Mucosa of rectum (tissue), 2 donors: ENCODE data around the gene CAPNS2.
"Not testable (repeated sequence)": the region's sequence is repeated elsewhere in the genome, so short reads cannot be mapped to it uniquely, and the experiment has no call there.

Experiments
- H3K27ac ChIP-seq, 2 donors: one replicate each; pipeline ENCODE4 v1.7.0; 2013; ENCODE audit warnings: inconsistent platforms in 2 of 2, low read depth in 2 of 2, low read length in 2 of 2
- H3K27me3 ChIP-seq, 2 donors: one replicate each; pipeline ENCODE4 v1.7.0; 2013; ENCODE audit warnings: low read length in 2 of 2; ENCODE audit not compliant: control insufficient read depth in 2 of 2, insufficient read depth in 2 of 2
- H3K36me3 ChIP-seq, 2 donors: one replicate each; pipeline ENCODE4 v1.7.0; 2013; ENCODE audit warnings: low read length in 2 of 2; ENCODE audit not compliant: control insufficient read depth in 2 of 2, insufficient read depth in 2 of 2
- H3K4me1 ChIP-seq, 2 donors: one replicate each; pipeline ENCODE4 v1.7.0; 2013; ENCODE audit warnings: low read length in 2 of 2, mild to moderate bottlenecking in 1 of 2; ENCODE audit not compliant: control insufficient read depth in 2 of 2, insufficient read depth in 2 of 2
- H3K4me3 ChIP-seq, 2 donors: one replicate each; pipeline ENCODE4 v1.7.0; 2013; ENCODE audit warnings: low read length in 2 of 2
- H3K9ac ChIP-seq, 2 donors: one replicate each; pipeline ENCODE4 v1.7.0; 2013; ENCODE audit warnings: low read length in 2 of 2, low read depth in 1 of 2, mild to moderate bottlenecking in 1 of 2
- H3K9me3 ChIP-seq, 2 donors: one replicate each; pipeline ENCODE4 v1.7.0; 2013; ENCODE audit warnings: low read length in 2 of 2; ENCODE audit not compliant: control insufficient read depth in 2 of 2
- donor health status: healthy.
- donor health status: Normal muscosa, but diverticular disease.

The CAPNS2 gene

GRCh38 chr16:55577887-55578286 is 11.4 kb downstream of the CAPNS2 start:
- H3K27me3 ChIP-seq, result no peaks in the 10 kb centered on the region
- H3K4me3 ChIP-seq, result no peak overlapping the region
- H3K4me1 ChIP-seq, result no peaks in the 10 kb centered on the region
- no peaks in the 10 kb centered on the region for H3K9me3 ChIP-seq
- H3K9ac ChIP-seq, result no peak overlapping the region
- peaks cover 6 to 10% of the 10 kb centered on the region in 2 donors for H3K36me3 ChIP-seq
- no peak overlapping the region for H3K27ac ChIP-seq

- Histone ChIP-seq H3K27ac (no peak overlapping the region), H3K4me3 (no peak overlapping the region), H3K9me3 (no peaks in the 10 kb centered on the region), H3K27me3 (no peaks in the 10 kb centered on the region), H3K4me1 (no peaks in the 10 kb centered on the region), H3K36me3 (no peaks in the 10 kb centered on the region), H3K9ac (no peak overlapping the region)
Measured at GRCh38 chr16:55585631-55586030, 19.1 kb downstream of the CAPNS2 start.

GRCh38 chr16:55588799-55589198 is 22.3 kb downstream of the CAPNS2 start:
- Histone ChIP-seq H3K36me3 (no peaks in the 10 kb centered on the region), H3K9me3 (no peaks in the 10 kb centered on the region)

GRCh38 chr16:55592306-55592705 is 25.8 kb downstream of the CAPNS2 start:
- no peaks in the 10 kb centered on the region for H3K9me3 ChIP-seq
- H3K4me3 ChIP-seq, result no peak overlapping the region
- no peak overlapping the region for H3K9ac ChIP-seq
- no peaks in the 10 kb centered on the region for H3K36me3 ChIP-seq
- H3K27me3 ChIP-seq, result peaks cover 0 to 2% of the 10 kb centered on the region in 2 donors
- H3K4me1 ChIP-seq, result no peaks in the 10 kb centered on the region
- H3K27ac ChIP-seq, result no peak overlapping the region

More at GRCh38 chr16:55588799-55589198, 22.3 kb downstream of the CAPNS2 start:
- Histone ChIP-seq H3K4me3 (no peak overlapping the region), H3K4me1 (no peaks in the 10 kb centered on the region), H3K27me3 (peaks cover 0 to 2% of the 10 kb centered on the region in 2 donors), H3K27ac (no peak overlapping the region), H3K9ac (no peak overlapping the region)

DNA sequence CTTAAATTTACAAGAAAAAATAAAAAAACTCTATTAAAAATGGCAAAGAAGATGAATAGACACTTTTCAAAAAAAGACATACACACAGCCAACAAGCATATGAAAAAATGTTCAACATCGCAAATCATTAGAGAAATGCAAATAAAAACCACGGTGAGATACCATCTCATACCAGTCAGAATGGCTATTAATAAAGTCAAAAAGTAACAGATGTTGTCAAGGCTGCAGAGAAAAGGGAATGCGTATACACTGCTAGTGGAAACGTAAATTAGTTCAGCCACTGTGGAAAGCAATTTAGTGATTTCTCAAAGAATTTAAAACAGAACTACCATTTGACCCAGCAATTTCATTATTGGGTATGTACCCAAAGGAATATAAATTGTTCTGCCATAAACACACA is 31.4 kb downstream of the CAPNS2 start:
- Histone ChIP-seq H3K27ac (no peak overlapping the region), H3K4me3 (no peak overlapping the region), H3K27me3 (peaks cover 0 to 2% of the 10 kb centered on the region in 2 donors), H3K4me1 (no peaks in the 10 kb centered on the region), H3K36me3 (no peaks in the 10 kb centered on the region), H3K9ac (no peak overlapping the region), H3K9me3 (no peaks in the 10 kb centered on the region)

- H3K4me3 ChIP-seq, result no peak overlapping the region
- H3K27me3 ChIP-seq, result no peaks in the 10 kb centered on the region
- no peak overlapping the region for H3K27ac ChIP-seq
- H3K36me3 ChIP-seq, result no peaks in the 10 kb centered on the region
- no peak overlapping the region for H3K9ac ChIP-seq
- no peaks in the 10 kb centered on the region for H3K9me3 ChIP-seq
- no peaks in the 10 kb centered on the region for H3K4me1 ChIP-seq
Measured at GRCh38 chr16:55605754-55606336, 39.4 kb downstream of the CAPNS2 start.

DNA sequence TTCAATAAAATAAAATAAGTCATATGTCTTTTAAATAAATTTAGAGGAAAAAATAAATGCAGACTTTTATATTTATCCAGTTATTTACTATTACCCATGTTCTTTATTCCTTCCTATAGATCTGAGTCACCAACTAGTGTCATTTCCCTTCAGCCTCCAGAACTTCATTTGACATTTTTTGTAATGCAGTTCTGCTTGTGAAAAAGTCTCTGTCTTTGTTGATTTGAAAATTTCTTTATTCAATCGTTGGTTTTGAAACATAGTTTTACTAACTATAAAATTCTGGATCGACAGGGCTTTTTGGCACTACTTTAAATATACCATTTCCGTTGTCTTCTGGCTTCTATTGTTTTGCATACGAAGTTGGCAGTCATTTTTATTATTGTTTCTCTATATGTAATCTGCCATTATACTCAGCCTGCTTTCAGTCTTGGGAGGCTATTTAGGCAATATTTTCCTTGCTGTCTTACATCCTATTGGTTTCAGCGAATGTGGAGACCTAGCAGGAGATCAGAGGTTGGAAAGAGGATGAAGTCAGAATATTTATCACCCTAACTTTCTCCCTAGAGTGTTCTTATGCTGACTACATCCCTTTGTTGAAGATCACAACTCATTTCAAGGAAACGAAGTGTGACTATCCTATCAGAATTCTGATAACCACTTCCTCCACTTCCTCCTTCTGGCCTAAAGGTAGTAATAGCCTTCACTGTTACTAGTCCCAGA is 47.3 kb downstream of the CAPNS2 start:
- Histone ChIP-seq H3K9ac (no peak overlapping the region), H3K27me3 (no peaks in the 10 kb centered on the region), H3K36me3 (no peaks in the 10 kb centered on the region), H3K4me1 (no peaks in the 10 kb centered on the region), H3K27ac (no peak overlapping the region), H3K9me3 (no peaks in the 10 kb centered on the region), H3K4me3 (no peak overlapping the region)

DNA sequence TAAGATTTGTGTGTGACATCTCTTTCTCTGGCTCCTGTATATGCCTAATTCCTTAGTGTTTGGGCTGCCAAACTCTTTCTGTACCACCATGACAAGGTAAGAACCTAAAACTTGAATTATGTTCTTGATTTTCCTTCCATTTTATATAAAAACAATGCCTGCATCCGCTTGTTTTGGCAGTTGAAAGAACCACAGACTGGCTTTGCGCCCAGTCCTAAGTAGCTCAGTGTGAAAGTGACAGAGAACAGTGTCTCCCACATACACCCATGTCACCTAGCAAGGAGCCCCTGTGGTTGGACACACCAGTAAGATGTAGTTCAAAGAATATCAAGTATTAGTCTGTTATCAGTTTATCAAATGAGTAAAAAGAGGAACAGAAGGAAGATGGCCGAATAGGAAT is 48.6 kb downstream of the CAPNS2 start:
- no peaks in the 10 kb centered on the region for H3K36me3 ChIP-seq
- H3K9ac ChIP-seq, result no peak overlapping the region
- no peaks in the 10 kb centered on the region for H3K4me1 ChIP-seq
- no peaks in the 10 kb centered on the region for H3K27me3 ChIP-seq
- no peak overlapping the region for H3K27ac ChIP-seq
- no peak overlapping the region for H3K4me3 ChIP-seq
- no peaks in the 10 kb centered on the region for H3K9me3 ChIP-seq

GRCh38 chr16:55615670-55616069 is 49.2 kb downstream of the CAPNS2 start:
- H3K9me3 ChIP-seq, H3K27me3 ChIP-seq, H3K27ac ChIP-seq, H3K36me3 ChIP-seq, H3K4me3 ChIP-seq, H3K9ac ChIP-seq, H3K4me1 ChIP-seq: not testable (repeated sequence)
